GM12873 (cell line): ENCODE measurements around the gene CARF.

Experiments
- CTCF ChIP-seq: IDR thresholded peaks from 2 replicates; pipeline ENCODE4 v1.5.1; 2012; ENCODE audit warnings: low read depth, mild to moderate bottlenecking, moderate library complexity, low read length, control low read depth; ENCODE audit not compliant: insufficient read depth; ENCODE audit errors: missing control alignments

The CARF gene

GRCh38 chr2:203035879-203036470 lies 123.9 kb downstream of the CARF start:
- no peak for TF ChIP-seq CTCF
